Breast epithelium (tissue), 4 donors: ENCODE measurements around the gene KIAA0408. TPM values are rescaled to one million over a fixed set of nuclear protein-coding genes. Genes with fewer than 3 reads are reported as not detected.
"Not testable (repeated sequence)": the region's sequence is repeated elsewhere in the genome, so short reads cannot be mapped to it uniquely, and the experiment has no call there.

Experiments
- DNase-seq, 2 donors: peaks; one replicate each; pipeline ENCODE4 v3.0.0-alpha.2; 2019; ENCODE audit warnings: low spot score in 2 of 2
- H3K27ac ChIP-seq, 2 donors: fragments of 200-600 bp; sonication (generic) in 1 of 2; one replicate each; pipeline ENCODE4 v1.5.1; 2016 to 2019; ENCODE audit warnings: mild to moderate bottlenecking in 1 of 2
- H3K27me3 ChIP-seq, 2 donors: fragments of 200-600 bp; sonication (generic) in 1 of 2; one replicate each; pipeline versions ENCODE4 v1.5.1 to v1.6.0; 2017 to 2019; ENCODE audit warnings: control low read depth in 1 of 2, mild to moderate bottlenecking in 1 of 2
- H3K36me3 ChIP-seq: fragments of 200-600 bp; one replicate; pipeline ENCODE4 v1.5.1; 2019
- H3K4me1 ChIP-seq, 2 donors: fragments of 200-600 bp; sonication (generic); one replicate each; pipeline ENCODE4 v1.5.1; 2016 to 2019; ENCODE audit warnings: control low read depth in 1 of 2
- H3K4me3 ChIP-seq, 3 donors: fragments of 200-600 bp; sonication (generic); 1 replicate in 2 of 3; 2 replicates in 1 of 3; pipeline ENCODE4 v1.5.1; 2016 to 2019; ENCODE audit warnings: mild to moderate bottlenecking in 3 of 3, moderate library complexity in 2 of 3
- H3K9me3 ChIP-seq, 2 donors: fragments of 200-600 bp; sonication (generic) in 1 of 2; one replicate each; pipeline ENCODE4 v1.5.1; 2016 to 2019; ENCODE audit warnings: control low read depth in 1 of 2
- POLR2A ChIP-seq: fragments of 450-650 bp; IDR thresholded peaks from one replicate; pipeline ENCODE4 v1.6.1; 2016; ENCODE audit warnings: antibody characterized with exemption, mild to moderate bottlenecking, moderate library complexity
- POLR2AphosphoS5 ChIP-seq, 3 donors: sonication (generic); formaldehyde crosslinking; IDR thresholded peaks; one replicate each; pipeline ENCODE4 v1.6.1; 2017; ENCODE audit warnings: antibody characterized with exemption in 3 of 3
- intact Hi-C: fragments of 100-400 bp; cut with DNase I; formaldehyde crosslinking; loops from one replicate; pipeline ENCODE4 v1.15.1; 2023; ENCODE audit warnings: low total_unique reads
- total RNA-seq, 3 donors: library from RNA; depleted of rRNA; stranded (reverse); fragments of >200 nt; gene quantifications; one replicate each; pipeline ENCODE4 v1.1.0, GENCODE V29; 2016
- TF ChIP-seq, protein P1 (sequence below), 3 donors: fragments of 450-650 bp; IDR thresholded peaks; one replicate each; pipeline ENCODE4 v1.5.1; 2016 to 2017; ENCODE audit warnings: antibody characterized with exemption in 3 of 3, mild to moderate bottlenecking in 3 of 3, moderate library complexity in 3 of 3

KIAA0408 gene
- total RNA-seq, 3 donors from 2014 or later: 2.2 to 42.7 (median 3.3) TPM

DNA sequence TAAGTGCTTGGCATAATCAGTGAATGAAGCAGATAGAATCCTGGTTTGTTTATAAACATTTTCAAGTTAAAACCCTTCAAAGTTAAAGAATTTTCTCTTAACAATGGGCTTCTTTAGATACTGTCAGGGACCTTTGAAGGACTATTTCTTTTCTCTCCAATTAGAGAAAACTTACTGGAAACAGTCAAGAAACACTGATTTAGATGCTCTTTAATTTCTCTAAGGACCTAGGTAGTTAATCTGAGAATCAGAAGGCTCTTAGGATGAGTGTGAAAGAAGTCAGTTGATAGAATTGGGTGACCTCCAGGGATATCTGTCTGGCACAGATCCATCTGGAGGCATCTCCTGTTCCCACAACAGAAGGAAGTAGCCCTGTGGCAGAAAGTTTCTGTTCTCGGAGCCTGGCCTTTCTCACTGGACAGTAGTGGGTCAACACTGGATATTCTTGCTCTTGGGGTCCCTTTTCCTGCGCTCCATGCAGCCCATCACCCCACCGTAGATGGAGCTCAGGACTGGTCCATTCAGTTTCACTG, 22.5 kb downstream of the KIAA0408 start:
- Histone ChIP-seq H3K27me3 (no peaks in the 10 kb centered on the region), H3K4me3 (no peak overlapping the region), H3K9me3 (no peaks in the 10 kb centered on the region), H3K4me1 (no peaks in the 10 kb centered on the region), H3K27ac (no peak overlapping the region), H3K36me3 (no peaks in the 10 kb centered on the region)
- DNase-seq: no peak
- TF ChIP-seq, protein P1, sequence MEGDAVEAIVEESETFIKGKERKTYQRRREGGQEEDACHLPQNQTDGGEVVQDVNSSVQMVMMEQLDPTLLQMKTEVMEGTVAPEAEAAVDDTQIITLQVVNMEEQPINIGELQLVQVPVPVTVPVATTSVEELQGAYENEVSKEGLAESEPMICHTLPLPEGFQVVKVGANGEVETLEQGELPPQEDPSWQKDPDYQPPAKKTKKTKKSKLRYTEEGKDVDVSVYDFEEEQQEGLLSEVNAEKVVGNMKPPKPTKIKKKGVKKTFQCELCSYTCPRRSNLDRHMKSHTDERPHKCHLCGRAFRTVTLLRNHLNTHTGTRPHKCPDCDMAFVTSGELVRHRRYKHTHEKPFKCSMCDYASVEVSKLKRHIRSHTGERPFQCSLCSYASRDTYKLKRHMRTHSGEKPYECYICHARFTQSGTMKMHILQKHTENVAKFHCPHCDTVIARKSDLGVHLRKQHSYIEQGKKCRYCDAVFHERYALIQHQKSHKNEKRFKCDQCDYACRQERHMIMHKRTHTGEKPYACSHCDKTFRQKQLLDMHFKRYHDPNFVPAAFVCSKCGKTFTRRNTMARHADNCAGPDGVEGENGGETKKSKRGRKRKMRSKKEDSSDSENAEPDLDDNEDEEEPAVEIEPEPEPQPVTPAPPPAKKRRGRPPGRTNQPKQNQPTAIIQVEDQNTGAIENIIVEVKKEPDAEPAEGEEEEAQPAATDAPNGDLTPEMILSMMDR (IDR thresholded peaks at IDR 0.05): no peak
- TF ChIP-seq POLR2AphosphoS5 (IDR thresholded peaks at IDR 0.05): no peak
- no peak for TF ChIP-seq POLR2A
- intact Hi-C loops: no loop called here

GRCh38 chr6:127435626-127436220, 23.5 kb downstream of the KIAA0408 start:
- no peak overlapping the region for H3K4me3 ChIP-seq
- no peak for DNase-seq
- TF ChIP-seq, protein P1 (IDR thresholded peaks at IDR 0.05): no peak
- no peak for TF ChIP-seq POLR2AphosphoS5 (IDR thresholded peaks at IDR 0.05)
- TF ChIP-seq POLR2A: no peak
- H3K9me3 ChIP-seq: no peaks in the 10 kb centered on the region
- H3K27me3 ChIP-seq: no peaks in the 10 kb centered on the region
- no peak overlapping the region for H3K27ac ChIP-seq
- H3K36me3 ChIP-seq: no peaks in the 10 kb centered on the region
- intact Hi-C loops: no loop called here
- H3K4me1 ChIP-seq: no peaks in the 10 kb centered on the region

DNA sequence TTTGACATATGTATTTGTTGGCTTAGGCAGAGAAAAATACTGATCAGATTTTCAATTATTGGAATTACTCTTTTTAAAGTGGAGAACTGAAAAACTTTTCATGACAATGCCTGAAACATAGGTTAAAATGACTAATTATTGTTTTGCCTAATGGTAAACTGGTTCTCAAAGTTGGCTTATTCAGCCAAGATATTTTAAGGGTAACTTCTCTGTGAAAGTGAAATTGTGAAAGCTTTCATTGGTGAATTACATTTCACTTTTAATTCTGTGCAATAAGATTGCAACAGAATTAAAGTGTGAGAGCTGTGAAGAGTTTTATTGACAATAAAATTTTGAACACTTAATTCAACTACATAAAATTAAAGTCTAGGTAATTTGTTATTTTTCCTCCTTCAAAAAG, 24.5 kb downstream of the KIAA0408 start:
- Histone ChIP-seq H3K36me3 (no peaks in the 10 kb centered on the region), H3K27me3 (no peaks in the 10 kb centered on the region)
- intact Hi-C loops: no loop called here

DNA sequence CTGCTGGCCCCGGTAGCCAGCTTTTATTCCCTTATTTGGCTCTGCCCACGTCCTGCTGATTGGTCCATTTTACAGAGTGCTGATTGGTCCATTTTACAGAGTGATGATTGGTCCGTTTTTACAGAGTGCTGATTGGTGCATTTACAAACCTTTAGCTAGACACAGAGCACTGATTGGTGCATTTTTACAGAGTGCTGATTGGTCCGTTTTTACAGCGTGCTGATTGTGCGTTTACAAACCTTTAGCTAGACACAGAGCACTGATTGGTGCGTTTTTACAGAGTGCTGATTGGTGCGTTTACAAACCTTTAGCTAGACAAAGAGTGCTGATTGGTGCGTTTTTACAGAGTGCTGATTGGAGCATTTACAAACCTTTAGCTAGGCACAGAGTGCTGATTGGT, 30.6 kb downstream of the KIAA0408 start:
- DNase-seq, H3K4me1 ChIP-seq, H3K9me3 ChIP-seq, H3K27ac ChIP-seq, H3K4me3 ChIP-seq, intact Hi-C loops, H3K36me3 ChIP-seq, H3K27me3 ChIP-seq: not testable (repeated sequence)

More for the DNA sequence above, 24.5 kb downstream of the KIAA0408 start:
- TF ChIP-seq POLR2A: no peak
- no peak for TF ChIP-seq POLR2AphosphoS5 (IDR thresholded peaks at IDR 0.05)
- TF ChIP-seq, protein P1 (IDR thresholded peaks at IDR 0.05): no peak
- Histone ChIP-seq H3K4me1 (no peaks in the 10 kb centered on the region), H3K27ac (no peak overlapping the region), H3K9me3 (no peaks in the 10 kb centered on the region), H3K4me3 (no peak overlapping the region)
- DNase-seq: no peak

- Histone ChIP-seq H3K9me3 (no peaks in the 10 kb centered on the region), H3K4me1 (no peaks in the 10 kb centered on the region), H3K4me3 (no peak overlapping the region), H3K27me3 (no peaks in the 10 kb centered on the region), H3K27ac (no peak overlapping the region), H3K36me3 (no peaks in the 10 kb centered on the region)
- intact Hi-C loops: no loop called here
- no peak for TF ChIP-seq POLR2AphosphoS5 (IDR thresholded peaks at IDR 0.05)
- no peak for DNase-seq
Observed at GRCh38 chr6:127423921-127424320, 35.3 kb downstream of the KIAA0408 start.

GRCh38 chr6:127421164-127421563, 38.0 kb downstream of the KIAA0408 start:
- H3K4me1 ChIP-seq, H3K4me3 ChIP-seq, H3K9me3 ChIP-seq, intact Hi-C loops, H3K27ac ChIP-seq, H3K27me3 ChIP-seq, H3K36me3 ChIP-seq, DNase-seq: not testable (repeated sequence)
